GM18520 (cell line): ENCODE measurements around the gene SHISAL2B.
"Not testable (repeated sequence)": the region's sequence is repeated elsewhere in the genome, so short reads cannot be mapped to it uniquely, and the experiment has no call there.

Experiments used
- ATAC-seq: cut with Tn5 transposase; IDR thresholded peaks from one replicate; pipeline ENCODE4 v1.9.1; 2021; ENCODE audit not compliant: unreplicated experiment

Gene SHISAL2B

DNA sequence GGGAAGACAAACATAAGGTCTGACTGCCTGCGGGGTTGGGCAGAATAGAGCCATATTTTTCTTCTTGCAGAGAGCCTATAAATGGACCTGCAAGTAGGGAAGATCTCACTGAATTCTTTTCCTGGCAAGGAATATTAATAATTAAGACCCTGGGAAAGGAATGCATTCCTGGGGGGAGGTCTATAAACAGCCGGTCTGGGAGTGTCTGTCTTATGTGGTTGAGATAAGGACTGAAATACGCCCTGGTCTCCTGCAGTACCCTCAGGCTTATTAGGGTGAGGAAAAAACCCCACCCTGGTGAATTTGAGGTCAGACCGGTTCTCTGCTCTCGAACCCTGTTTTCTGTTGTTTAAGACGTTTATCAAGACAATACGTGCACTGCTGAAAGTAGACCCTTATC lies 6.1 kb downstream of the SHISAL2B start:
- ATAC-seq = not testable (repeated sequence)

DNA sequence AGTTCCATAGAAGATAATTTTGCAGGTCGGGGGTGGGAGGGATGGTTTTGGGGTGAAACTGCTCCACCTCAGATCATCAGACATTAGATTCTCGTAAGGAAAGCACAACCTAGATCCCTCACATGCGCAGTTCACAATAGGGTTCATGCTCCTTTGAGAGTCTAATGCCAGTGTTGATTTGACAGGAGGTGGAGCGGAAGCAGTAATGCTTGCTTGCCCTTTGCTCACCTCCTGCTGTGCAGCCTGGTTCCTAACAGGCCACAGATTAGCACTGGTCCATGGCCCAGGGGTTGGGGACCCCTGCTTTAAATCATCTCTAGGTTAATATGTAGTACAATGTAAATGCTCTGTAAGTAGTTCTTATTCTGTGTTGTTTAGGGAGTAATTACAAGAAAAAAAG lies 10.5 kb downstream of the SHISAL2B start:
- no peak for ATAC-seq

- ATAC-seq = not testable (repeated sequence)
Measured at GRCh38 chr5:64706074-64706473, 15.8 kb downstream of the SHISAL2B start.

- ATAC-seq = no peak
Measured at GRCh38 chr5:64707191-64707590, 16.9 kb downstream of the SHISAL2B start.

- ATAC-seq = not testable (repeated sequence)
Measured at GRCh38 chr5:64714495-64714894, 24.2 kb downstream of the SHISAL2B start.

GRCh38 chr5:64722588-64722987 lies 32.3 kb downstream of the SHISAL2B start:
- ATAC-seq = no peak

DNA sequence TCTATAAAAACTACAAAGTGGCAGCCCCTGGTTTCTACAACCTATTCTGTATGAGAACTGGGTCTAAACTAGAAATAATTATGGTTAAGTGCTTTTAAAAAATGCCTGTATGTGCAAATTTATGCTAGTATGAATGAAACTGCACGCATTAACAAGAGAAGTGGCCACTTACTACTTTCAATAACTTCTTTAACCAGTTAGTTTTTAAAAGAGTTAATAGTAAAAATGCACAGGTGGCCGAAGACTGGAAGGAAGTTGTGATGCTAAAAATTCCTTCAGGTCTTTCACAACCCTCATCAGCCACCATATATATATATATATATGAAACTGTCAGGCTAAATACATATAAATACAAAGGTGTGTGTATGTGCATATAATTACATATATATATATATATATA lies 36.8 kb downstream of the SHISAL2B start:
- ATAC-seq = no peak

GRCh38 chr5:64742411-64742810 lies 52.1 kb downstream of the SHISAL2B start:
- no peak for ATAC-seq

GRCh38 chr5:64742821-64743220 lies 52.5 kb downstream of the SHISAL2B start:
- ATAC-seq = no peak

GRCh38 chr5:64744914-64745313 lies 54.6 kb downstream of the SHISAL2B start:
- no peak for ATAC-seq

DNA sequence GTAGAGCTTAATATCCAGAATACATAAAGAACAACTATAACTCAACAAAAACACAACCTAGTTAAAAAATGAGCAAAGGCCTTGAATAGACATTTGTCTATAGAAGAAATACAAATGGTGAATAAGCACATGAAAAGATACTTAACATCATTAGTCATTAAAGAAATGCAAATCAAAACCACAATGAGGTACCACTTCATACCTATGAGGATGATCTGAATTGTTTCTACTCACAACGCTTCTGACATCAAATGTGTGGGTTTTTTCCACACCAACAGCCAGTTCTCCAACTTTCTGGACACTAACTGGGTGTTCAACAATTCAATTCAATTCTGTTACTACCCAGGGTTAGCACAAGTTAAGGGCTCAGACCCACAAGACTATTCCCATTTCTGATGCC lies 56.1 kb downstream of the SHISAL2B start:
- no peak for ATAC-seq

DNA sequence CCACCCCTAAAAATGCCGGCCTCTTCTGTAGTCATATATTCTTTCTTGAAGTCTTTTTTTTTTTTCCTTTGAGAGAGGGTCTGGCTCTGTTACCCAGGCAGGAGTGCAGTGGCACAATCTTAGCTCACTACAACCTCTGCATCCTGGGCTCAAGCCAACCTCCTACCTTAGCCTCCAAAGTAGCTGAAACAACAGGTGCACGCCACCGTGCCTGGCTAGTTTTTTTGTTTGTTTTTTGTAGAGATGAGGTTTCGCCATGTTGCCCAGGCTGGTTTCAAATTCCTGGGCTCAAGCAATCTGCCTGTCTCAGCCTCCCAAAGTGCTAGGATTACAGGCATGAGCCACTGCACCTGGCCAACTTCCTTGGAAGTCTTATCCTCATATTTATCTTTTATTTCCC lies 59.1 kb downstream of the SHISAL2B start:
- no peak for ATAC-seq

DNA sequence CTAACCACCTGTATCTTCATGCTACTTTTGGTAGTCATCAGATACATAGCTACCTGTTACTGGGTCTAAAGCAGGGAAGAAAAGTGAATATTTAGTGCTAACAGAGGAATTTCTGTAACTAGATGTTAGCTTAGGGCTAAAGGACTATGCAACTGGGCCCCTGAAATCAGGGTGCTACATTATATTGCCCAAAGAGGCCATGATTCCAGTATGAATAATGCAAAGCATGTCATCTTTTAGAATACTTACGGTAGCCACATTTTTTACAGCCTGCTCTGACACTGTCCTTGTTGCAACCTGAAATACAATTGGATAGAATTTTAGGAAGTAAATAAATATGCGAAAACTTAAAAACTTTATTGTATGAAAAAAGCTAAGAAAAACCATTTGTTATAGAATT lies 63.8 kb downstream of the SHISAL2B start:
- no peak for ATAC-seq

- ATAC-seq = no peak
Measured at GRCh38 chr5:64758901-64759300, 68.6 kb downstream of the SHISAL2B start.

DNA sequence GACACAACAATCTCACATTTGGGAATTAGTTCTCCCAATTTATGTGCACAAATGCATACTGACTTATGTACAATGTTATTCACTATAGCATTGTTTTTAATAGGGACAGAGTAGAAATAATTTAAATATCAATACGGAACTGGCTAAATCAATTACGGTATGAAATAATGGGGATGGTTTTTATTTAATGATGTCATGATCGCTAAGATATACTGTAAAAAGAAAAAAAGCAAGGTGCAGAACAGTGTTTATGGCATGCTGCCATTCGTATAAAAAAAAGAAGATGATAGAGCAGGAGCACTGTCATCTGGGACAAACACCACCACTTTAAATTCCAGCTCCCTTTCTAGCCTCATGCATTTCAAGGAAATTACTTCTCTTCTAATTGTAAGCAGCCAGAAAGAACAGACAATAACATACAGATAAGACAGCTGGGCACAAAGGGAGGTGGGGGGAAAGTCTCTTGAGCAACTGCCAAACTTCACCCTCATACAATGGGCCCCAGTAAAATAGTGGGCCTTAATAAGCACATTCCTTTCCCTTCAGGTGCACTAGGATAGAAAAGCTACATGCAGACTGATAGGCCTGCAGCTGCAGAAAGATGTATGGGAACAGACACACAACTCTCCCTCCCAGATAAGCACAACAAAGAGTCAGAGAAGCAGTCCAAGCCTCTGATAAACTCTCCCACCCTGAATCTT lies 69.8 kb downstream of the SHISAL2B start:
- no peak for ATAC-seq

DNA sequence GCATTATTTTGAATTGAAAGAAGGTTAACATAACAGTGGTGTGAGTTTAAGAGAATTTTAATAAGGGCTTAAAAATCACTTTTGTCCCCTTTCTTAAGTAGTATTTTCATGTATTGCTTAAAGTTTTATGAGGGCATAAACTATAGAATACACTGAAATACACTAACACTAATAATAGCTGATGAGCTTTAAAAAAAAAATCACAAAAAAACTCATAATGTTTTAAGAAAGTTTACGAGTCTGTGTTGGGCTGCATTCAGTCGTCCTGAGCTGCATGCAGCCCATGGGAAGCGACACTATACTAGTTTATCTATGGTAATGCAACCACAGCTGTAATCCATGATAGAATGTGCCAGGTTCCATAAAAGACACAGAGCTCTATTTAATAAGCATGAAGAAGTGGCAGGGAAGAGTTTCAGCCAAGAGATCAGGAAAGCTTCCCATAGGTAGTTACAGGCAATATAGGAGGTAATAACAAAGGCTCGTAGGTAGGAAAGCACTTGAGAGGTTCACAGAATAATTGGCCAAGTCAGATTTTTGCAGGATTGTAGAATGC lies 73.7 kb downstream of the SHISAL2B start:
- no peak for ATAC-seq

DNA sequence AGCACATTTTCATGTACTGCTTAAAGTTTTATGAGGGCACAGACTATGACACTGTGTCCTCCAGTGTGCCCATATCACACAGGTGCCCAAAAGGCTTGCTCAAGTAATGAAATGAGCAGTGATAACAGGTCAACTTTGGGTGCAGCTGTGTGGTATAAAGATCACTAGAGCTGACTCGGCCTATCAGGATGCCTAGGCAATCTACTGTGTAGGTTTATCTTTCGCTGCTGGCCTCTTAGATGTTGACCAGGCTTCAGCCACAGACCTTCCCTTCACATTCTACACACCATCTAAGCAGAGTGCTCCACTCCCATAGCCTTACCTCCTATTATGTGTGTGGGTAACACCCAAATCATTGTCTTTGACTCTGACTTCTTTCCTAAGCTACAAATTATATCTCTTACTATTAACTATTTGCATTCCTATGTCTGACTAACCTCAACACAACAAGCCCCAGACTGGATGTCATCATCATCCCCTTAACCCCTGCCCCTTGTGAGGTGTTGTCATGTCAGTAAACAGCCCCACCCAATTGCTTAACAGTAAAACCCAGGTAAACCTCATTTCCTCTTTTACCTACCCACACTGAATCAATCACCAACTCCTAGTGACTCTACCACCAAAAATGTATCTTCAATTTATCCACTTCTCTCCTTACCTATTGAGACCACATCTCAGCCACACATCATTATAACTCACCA lies 75.7 kb downstream of the SHISAL2B start:
- ATAC-seq = no peak

DNA sequence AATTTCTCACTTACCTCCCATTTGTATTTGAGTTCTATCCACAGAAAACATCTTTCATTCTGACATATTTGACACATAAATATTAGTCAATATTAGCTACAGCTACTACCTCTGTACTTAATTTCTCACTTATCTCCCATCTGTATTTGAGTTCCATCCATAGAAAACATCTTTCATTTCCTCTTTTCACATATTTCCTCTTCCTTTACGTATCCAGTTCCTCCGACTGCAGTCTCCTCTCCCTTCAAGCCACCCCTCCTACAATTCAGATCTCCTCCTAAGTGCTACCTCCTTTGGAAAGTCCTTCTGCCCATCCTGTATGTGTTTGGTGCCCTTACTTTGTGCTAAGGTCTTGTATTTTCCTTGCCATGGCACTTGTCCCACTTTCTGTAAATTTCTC lies 76.6 kb downstream of the SHISAL2B start:
- ATAC-seq = no peak
